LNCaP clone FGC (cell line): Measurements from ENCODE around the gene TTLL8.
"Not testable (repeated sequence)": the region's sequence is repeated elsewhere in the genome, so short reads cannot be mapped to it uniquely, and the experiment has no call there.

Experiments used
- DNase-seq: peaks from one replicate; pipeline ENCODE4 v3.0.0-alpha.2; 2011; ENCODE audit warnings: low read depth
- H3K4me3 ChIP-seq: 2 replicates; pipeline ENCODE4 v1.5.1; 2011; ENCODE audit warnings: mild to moderate bottlenecking, low read depth, low read length, control low read depth
- CTCF ChIP-seq: IDR thresholded peaks from 2 replicates; pipeline ENCODE4 v1.5.1; 2012; ENCODE audit warnings: mild to moderate bottlenecking; ENCODE audit not compliant: control insufficient read depth, insufficient read depth; ENCODE audit errors: extremely low read depth

Gene TTLL8

GRCh38 chr22:50088096-50088495 is 30.0 kb upstream of the TTLL8 start:
- DNase-seq, result no peak
- H3K4me3 ChIP-seq, result no peak overlapping the region
- TF ChIP-seq CTCF, result no peak

- no peak for TF ChIP-seq CTCF
- no peak overlapping the region for H3K4me3 ChIP-seq
- no peak for DNase-seq
Observed at GRCh38 chr22:50087646-50088045, 29.5 kb upstream of the TTLL8 start.

GRCh38 chr22:50086975-50087374 is 28.9 kb upstream of the TTLL8 start:
- H3K4me3 ChIP-seq, DNase-seq: not testable (repeated sequence)

- DNase-seq, result no peak
- no peak overlapping the region for H3K4me3 ChIP-seq
Observed at GRCh38 chr22:50086526-50086925, 28.4 kb upstream of the TTLL8 start.

GRCh38 chr22:50085211-50085972 is 27.3 kb upstream of the TTLL8 start, which contains the start of gene MLC1:
Gene MLC1 (minus strand): TSS chr22:50085426. CDS start chr22:50084902, 524 bp downstream.
- TF ChIP-seq CTCF, result no peak
- H3K4me3 ChIP-seq, result no peak within 1 kb of the TSS
- DNase-seq, result no peak

More at GRCh38 chr22:50086526-50086925, 28.4 kb upstream of the TTLL8 start:
- no peak for TF ChIP-seq CTCF

- DNase-seq, result no peak
- no peak overlapping the region for H3K4me3 ChIP-seq
- no peak for TF ChIP-seq CTCF
Observed at GRCh38 chr22:50084614-50085021, 26.5 kb upstream of the TTLL8 start.

- no peak overlapping the region for H3K4me3 ChIP-seq
- no peak for DNase-seq
- TF ChIP-seq CTCF, result no peak
Observed at GRCh38 chr22:50084080-50084477, 26.0 kb upstream of the TTLL8 start.
